HG03025 (cell line): ENCODE data around the gene GABRQ.
"Not testable (repeated sequence)": the region's sequence is repeated elsewhere in the genome, so short reads cannot be mapped to it uniquely, and the experiment has no call there.

Experiments used
- ATAC-seq: cut with Tn5 transposase; IDR thresholded peaks from one replicate; pipeline ENCODE4 v1.9.1; 2021; ENCODE audit warnings: mild to moderate bottlenecking, moderate library complexity; ENCODE audit not compliant: unreplicated experiment, low FRiP score

The GABRQ gene

DNA sequence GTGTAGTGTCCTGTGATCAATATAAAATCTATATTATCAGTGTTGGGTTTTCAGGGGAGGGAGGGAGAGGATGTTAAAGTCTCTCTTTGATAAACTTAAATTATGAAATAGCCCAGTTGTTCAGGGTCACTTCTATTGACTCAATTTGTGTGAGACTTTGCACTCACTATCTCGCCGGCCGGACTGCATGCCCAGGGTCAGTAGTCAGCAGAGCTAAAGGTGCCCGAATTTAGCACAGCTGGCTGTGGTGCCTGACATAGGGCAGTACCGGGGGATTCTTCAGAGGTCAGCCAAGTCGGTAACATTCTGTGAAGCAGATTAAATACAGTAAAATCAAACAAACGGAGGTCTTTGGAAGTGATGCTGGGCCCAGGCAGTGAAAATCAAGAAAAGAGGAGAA lies 19.2 kb downstream of the GABRQ start:
- ATAC-seq, result no peak

DNA sequence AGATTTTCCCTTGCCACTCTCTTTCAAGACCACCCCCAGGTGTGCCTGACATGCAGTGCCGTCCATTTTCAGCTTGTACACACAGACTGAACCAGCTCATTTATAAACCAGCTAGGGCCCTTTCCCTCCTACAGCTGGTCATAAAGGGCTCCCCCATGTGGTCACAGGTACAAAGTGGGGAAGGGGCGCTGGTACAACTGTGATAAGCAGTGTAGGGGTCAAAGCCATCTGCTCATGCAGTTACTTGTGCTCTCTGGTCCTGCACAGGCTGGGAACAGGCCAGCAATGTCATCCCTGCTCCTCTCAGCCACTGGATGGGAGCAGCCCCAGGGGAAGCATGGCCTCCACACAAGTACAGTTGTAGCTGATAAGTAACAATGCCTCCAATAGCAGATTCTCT lies 20.6 kb downstream of the GABRQ start:
- no peak for ATAC-seq

DNA sequence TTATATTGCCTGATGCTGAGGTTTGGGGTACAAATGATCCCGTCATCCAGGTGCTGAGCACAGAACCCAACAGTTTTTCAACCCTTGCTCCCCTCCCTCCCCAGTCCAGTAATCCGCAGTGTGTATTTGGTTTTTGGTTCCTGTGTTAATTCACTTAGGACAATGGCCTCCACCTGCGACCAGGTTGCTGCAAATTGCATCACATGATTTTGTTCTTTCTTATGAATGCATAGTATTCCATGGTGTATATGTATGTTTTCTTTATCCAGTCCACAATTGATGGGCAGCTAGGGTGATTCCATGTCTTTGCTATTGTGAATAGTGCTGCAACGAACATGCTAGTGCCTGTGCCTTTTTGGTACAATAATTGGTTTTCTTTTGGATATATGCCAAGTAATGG lies 25.4 kb downstream of the GABRQ start:
- ATAC-seq, result no peak

DNA sequence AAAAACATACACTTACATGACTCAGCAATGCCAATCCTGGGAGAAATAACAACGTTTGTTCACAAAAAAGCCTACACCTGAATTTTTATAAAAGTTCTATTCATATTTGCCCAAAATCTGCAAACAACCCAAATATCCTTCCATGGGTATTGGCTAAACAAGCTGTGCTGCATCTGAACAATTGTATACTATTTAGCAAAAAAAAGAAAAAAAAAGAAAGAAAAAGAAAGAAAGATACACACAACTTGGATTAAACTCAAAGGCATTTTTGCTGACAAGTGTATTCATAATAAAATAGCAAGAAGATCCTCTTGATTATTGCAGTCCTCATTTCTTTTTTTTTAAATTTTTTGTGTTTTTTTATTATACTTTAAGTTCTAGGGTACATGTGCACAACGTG lies 36.4 kb downstream of the GABRQ start:
- no peak for ATAC-seq

DNA sequence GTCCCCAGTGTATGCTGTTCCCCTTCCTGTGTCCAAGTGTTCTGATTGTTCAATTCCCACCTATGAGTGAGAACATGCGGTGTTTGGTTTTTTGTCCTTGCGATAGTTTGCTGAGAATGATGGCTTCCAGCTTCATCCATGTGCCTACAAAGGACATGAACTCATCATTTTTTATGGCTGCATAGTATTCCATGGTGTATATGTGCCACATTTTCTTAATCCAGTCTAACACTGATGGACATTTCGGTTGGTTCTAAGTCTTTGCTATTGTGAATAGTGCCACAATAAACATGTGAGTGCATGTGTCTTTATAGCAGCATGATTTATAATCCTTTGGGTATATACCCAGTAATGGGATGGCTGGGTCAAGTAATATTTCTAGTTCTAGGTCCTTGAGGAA lies 37.0 kb downstream of the GABRQ start:
- not testable (repeated sequence) for ATAC-seq

DNA sequence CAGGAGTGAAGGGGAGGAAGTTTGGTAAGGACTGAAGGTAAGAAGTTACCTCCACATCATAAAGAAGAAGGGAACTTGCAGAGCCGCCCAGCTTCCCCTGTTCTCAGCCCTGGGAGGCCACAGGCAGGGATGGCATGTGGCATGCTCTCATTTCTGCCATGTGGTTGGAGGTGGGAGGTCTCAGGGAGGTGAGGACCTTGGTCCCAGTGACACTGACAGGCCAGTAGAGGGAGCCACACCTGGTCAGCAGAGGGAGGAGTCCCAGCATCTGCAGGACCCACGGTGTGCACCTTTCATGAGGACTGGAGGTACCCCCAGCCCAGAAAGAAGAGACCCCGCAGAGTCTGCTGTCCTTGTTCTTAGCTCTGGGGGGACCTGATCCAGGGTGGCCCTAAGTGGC lies 43.3 kb downstream of the GABRQ start:
- not testable (repeated sequence) for ATAC-seq

DNA sequence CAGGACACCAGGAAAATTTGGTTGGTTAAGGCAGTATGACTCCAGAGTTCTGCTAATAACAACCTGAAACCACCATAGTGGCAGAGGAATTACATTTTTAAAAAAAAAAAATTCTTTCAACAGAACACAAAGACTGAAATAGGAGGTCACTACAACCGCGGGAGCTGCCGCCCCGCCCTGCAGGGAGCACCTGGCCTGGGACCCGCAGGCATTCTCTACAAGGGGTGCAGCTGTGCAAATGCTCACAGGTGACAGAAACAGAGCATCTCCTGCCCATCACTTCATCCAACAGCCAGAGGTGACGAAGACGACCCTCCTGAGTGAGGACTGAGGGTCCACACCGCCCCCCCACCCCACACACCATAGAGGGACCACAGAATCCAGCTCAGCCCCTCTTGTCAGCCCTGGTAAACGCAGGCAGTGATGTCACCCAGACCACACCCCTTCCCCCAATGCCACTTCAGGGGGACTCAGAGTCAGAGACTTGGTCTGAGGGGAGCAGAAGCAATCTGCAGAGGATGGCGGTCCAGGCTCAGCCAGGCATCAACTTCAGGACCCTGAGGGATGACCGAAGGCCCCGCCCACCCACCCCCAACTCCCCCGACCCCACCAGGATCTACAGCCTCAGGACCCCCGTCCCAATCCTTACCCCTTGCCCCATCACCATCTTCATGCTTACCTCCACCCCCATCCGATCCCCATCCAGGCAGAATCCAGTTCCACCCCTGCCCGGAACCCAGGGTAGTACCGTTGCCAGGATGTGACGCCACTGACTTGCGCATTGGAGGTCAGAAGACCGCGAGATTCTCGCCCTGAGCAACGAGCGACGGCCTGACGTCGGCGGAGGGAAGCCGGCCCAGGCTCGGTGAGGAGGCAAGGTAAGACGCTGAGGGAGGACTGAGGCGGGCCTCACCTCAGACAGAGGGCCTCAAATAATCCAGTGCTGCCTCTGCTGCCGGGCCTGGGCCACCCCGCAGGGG lies 60.5 kb downstream of the GABRQ start, which contains the start of gene MAGEA3:
Gene MAGEA3, plus strand, starts transcription at position 843 of the 980 bp plus-strand sequence. CDS start 2,039 bp downstream, outside the sequence.
- not testable (repeated sequence) for ATAC-seq

DNA sequence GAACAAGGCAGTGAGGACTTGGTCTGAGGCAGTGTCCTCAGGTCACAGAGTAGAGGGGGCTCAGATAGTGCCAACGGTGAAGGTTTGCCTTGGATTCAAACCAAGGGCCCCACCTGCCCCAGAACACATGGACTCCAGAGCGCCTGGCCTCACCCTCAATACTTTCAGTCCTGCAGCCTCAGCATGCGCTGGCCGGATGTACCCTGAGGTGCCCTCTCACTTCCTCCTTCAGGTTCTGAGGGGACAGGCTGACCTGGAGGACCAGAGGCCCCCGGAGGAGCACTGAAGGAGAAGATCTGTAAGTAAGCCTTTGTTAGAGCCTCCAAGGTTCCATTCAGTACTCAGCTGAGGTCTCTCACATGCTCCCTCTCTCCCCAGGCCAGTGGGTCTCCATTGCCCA lies 62.7 kb downstream of the GABRQ start:
- not testable (repeated sequence) for ATAC-seq

DNA sequence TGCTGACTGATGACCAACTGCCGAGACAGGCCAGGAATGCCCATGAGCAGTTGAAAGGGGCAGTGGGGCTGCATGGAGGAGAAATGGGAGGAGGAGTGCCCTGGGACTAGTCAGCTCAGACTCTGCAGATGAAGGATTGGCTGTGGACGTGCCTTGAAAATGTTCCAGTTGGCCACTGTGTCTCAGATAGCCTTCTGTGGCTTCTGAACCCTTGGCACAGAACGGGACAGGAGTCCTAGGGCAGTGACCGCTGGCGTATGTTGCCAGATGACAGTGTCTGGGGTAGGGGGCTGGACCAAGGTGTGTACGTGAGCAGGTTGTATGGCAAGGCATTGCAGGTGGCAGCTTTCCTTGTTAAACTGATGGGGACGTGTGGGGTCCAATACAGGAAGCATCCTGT lies 68.8 kb downstream of the GABRQ start:
- not testable (repeated sequence) for ATAC-seq
